Activated naive CD4-positive, alpha-beta T cell treated with anti-CD3 and anti-CD28 coated beads, Interleukin-2, amount 50 U/mL, for 24 hours (primary cell): ENCODE measurements around the gene MYBPC1.
"Not testable (repeated sequence)": the region's sequence is repeated elsewhere in the genome, so short reads cannot be mapped to it uniquely, and the experiment has no call there.

ENCODE experiments used
- H3K27ac Mint-ChIP-seq: one replicate; pipeline ENCODE4 v1.8.0; 2021; ENCODE audit warnings: mild to moderate bottlenecking, mixed read lengths
- H3K27me3 Mint-ChIP-seq: one replicate; pipeline ENCODE4 v1.8.0; 2021; ENCODE audit warnings: mixed read lengths
- H3K36me3 Mint-ChIP-seq: one replicate; pipeline ENCODE4 v1.8.0; 2021; ENCODE audit warnings: mixed read lengths
- H3K4me1 Mint-ChIP-seq: one replicate; pipeline ENCODE4 v1.8.0; 2021; ENCODE audit warnings: mixed read lengths
- H3K4me3 Mint-ChIP-seq: one replicate; pipeline ENCODE4 v1.8.0; 2021; ENCODE audit warnings: mild to moderate bottlenecking, mixed read lengths
- H3K9me3 Mint-ChIP-seq: one replicate; pipeline ENCODE4 v1.8.0; 2021; ENCODE audit warnings: mixed read lengths

Gene MYBPC1

GRCh38 chr12:101619026-101619786 is 24.4 kb downstream of the MYBPC1 start:
- Mint-ChIP-seq H3K36me3 (no peaks in the 10 kb centered on the region), H3K9me3 (no peaks in the 10 kb centered on the region), H3K27me3 (no peaks in the 10 kb centered on the region), H3K27ac (no peak overlapping the region), H3K4me1 (peaks cover 15% of the 10 kb centered on the region), H3K4me3 (no peak overlapping the region)

GRCh38 chr12:101619858-101620761 is 25.3 kb downstream of the MYBPC1 start:
- Mint-ChIP-seq H3K36me3 (no peaks in the 10 kb centered on the region), H3K9me3 (no peaks in the 10 kb centered on the region), H3K27me3 (no peaks in the 10 kb centered on the region), H3K4me1 (peaks cover 12% of the 10 kb centered on the region), H3K4me3 (no peak overlapping the region), H3K27ac (no peak overlapping the region)

GRCh38 chr12:101620762-101621133 is 26.0 kb downstream of the MYBPC1 start:
- H3K27ac Mint-ChIP-seq, result no peak overlapping the region
- no peaks in the 10 kb centered on the region for H3K27me3 Mint-ChIP-seq
- H3K4me3 Mint-ChIP-seq, result no peak overlapping the region
- no peaks in the 10 kb centered on the region for H3K9me3 Mint-ChIP-seq
- no peaks in the 10 kb centered on the region for H3K36me3 Mint-ChIP-seq
- peaks cover 8% of the 10 kb centered on the region for H3K4me1 Mint-ChIP-seq

- H3K4me3 Mint-ChIP-seq, result no peak overlapping the region
- peaks cover 2% of the 10 kb centered on the region for H3K36me3 Mint-ChIP-seq
- H3K4me1 Mint-ChIP-seq, result no peaks in the 10 kb centered on the region
- peaks cover 5% of the 10 kb centered on the region for H3K27me3 Mint-ChIP-seq
- no peaks in the 10 kb centered on the region for H3K9me3 Mint-ChIP-seq
- H3K27ac Mint-ChIP-seq, result no peak overlapping the region
These were observed 33.9 kb downstream of the MYBPC1 start for GRCh38 chr12:101628676-101629075.

GRCh38 chr12:101634724-101635123 is 40.0 kb downstream of the MYBPC1 start:
- Mint-ChIP-seq H3K4me3 (no peak overlapping the region), H3K36me3 (peaks cover 2% of the 10 kb centered on the region), H3K4me1 (no peaks in the 10 kb centered on the region), H3K27ac (no peak overlapping the region), H3K9me3 (no peaks in the 10 kb centered on the region), H3K27me3 (peaks cover 2% of the 10 kb centered on the region)

- Mint-ChIP-seq H3K27me3 (peaks cover 13% of the 10 kb centered on the region), H3K4me3 (no peak overlapping the region)
These were observed 43.2 kb downstream of the MYBPC1 start for GRCh38 chr12:101637936-101638335.

GRCh38 chr12:101642115-101643067 is 47.6 kb downstream of the MYBPC1 start:
- peak overlapping the region; percentile 27 for H3K4me3 Mint-ChIP-seq
- H3K4me1 Mint-ChIP-seq, result peaks cover 5% of the 10 kb centered on the region
- no peak overlapping the region for H3K27ac Mint-ChIP-seq
- no peaks in the 10 kb centered on the region for H3K9me3 Mint-ChIP-seq
- H3K27me3 Mint-ChIP-seq, result peaks cover 16% of the 10 kb centered on the region
- no peaks in the 10 kb centered on the region for H3K36me3 Mint-ChIP-seq

More at GRCh38 chr12:101637936-101638335, 43.2 kb downstream of the MYBPC1 start:
- no peaks in the 10 kb centered on the region for H3K9me3 Mint-ChIP-seq
- H3K27ac Mint-ChIP-seq, result no peak overlapping the region
- peaks cover 5% of the 10 kb centered on the region for H3K4me1 Mint-ChIP-seq
- peaks cover 2% of the 10 kb centered on the region for H3K36me3 Mint-ChIP-seq

- H3K4me3 Mint-ChIP-seq, result no peak overlapping the region
- no peaks in the 10 kb centered on the region for H3K36me3 Mint-ChIP-seq
- H3K9me3 Mint-ChIP-seq, result no peaks in the 10 kb centered on the region
- H3K27me3 Mint-ChIP-seq, result peaks cover 7% of the 10 kb centered on the region
- no peak overlapping the region for H3K27ac Mint-ChIP-seq
- no peaks in the 10 kb centered on the region for H3K4me1 Mint-ChIP-seq
These were observed 52.9 kb downstream of the MYBPC1 start for GRCh38 chr12:101647711-101648110.

GRCh38 chr12:101648195-101648594 is 53.4 kb downstream of the MYBPC1 start:
- no peaks in the 10 kb centered on the region for H3K36me3 Mint-ChIP-seq
- no peaks in the 10 kb centered on the region for H3K9me3 Mint-ChIP-seq
- no peaks in the 10 kb centered on the region for H3K4me1 Mint-ChIP-seq
- H3K4me3 Mint-ChIP-seq, result no peak overlapping the region
- no peak overlapping the region for H3K27ac Mint-ChIP-seq
- H3K27me3 Mint-ChIP-seq, result peaks cover 3% of the 10 kb centered on the region

GRCh38 chr12:101650346-101651117 is 55.8 kb downstream of the MYBPC1 start:
- Mint-ChIP-seq H3K27ac (no peak overlapping the region), H3K4me3 (no peak overlapping the region), H3K27me3 (peaks cover 2% of the 10 kb centered on the region)

GRCh38 chr12:101653030-101653429 is 58.3 kb downstream of the MYBPC1 start:
- Mint-ChIP-seq H3K4me3 (no peak overlapping the region), H3K36me3 (no peaks in the 10 kb centered on the region), H3K27ac (no peak overlapping the region), H3K27me3 (peaks cover 5% of the 10 kb centered on the region), H3K4me1 (no peaks in the 10 kb centered on the region), H3K9me3 (no peaks in the 10 kb centered on the region)

More at GRCh38 chr12:101650346-101651117, 55.8 kb downstream of the MYBPC1 start:
- no peaks in the 10 kb centered on the region for H3K36me3 Mint-ChIP-seq
- no peaks in the 10 kb centered on the region for H3K9me3 Mint-ChIP-seq
- H3K4me1 Mint-ChIP-seq, result no peaks in the 10 kb centered on the region

GRCh38 chr12:101653503-101653902 is 58.7 kb downstream of the MYBPC1 start:
- Mint-ChIP-seq H3K4me1 (no peaks in the 10 kb centered on the region), H3K36me3 (no peaks in the 10 kb centered on the region), H3K27ac (no peak overlapping the region), H3K9me3 (no peaks in the 10 kb centered on the region), H3K4me3 (no peak overlapping the region), H3K27me3 (peaks cover 5% of the 10 kb centered on the region)

GRCh38 chr12:101654442-101654841 is 59.7 kb downstream of the MYBPC1 start:
- Mint-ChIP-seq H3K4me3 (no peak overlapping the region), H3K27me3 (peaks cover 5% of the 10 kb centered on the region), H3K9me3 (no peaks in the 10 kb centered on the region), H3K27ac (no peak overlapping the region), H3K4me1 (no peaks in the 10 kb centered on the region), H3K36me3 (no peaks in the 10 kb centered on the region)

GRCh38 chr12:101655393-101655792 is 60.6 kb downstream of the MYBPC1 start:
- Mint-ChIP-seq H3K9me3 (no peaks in the 10 kb centered on the region), H3K27ac (no peak overlapping the region), H3K36me3 (no peaks in the 10 kb centered on the region), H3K27me3 (peaks cover 5% of the 10 kb centered on the region), H3K4me1 (no peaks in the 10 kb centered on the region), H3K4me3 (no peak overlapping the region)

- not testable (repeated sequence) for H3K27me3 Mint-ChIP-seq, H3K4me1 Mint-ChIP-seq, H3K36me3 Mint-ChIP-seq, H3K27ac Mint-ChIP-seq, H3K9me3 Mint-ChIP-seq, H3K4me3 Mint-ChIP-seq
These were observed 65.9 kb downstream of the MYBPC1 start for GRCh38 chr12:101660662-101661061.
